HL-60 (cell line): ENCODE data around the gene ARID3C.
A peak's percentile ranks its signal among the peaks of the same experiment; 100 is the strongest.

Experiments used
- DNase-seq, 2 experiments: peaks; one replicate each; pipeline ENCODE4 v3.0.0-alpha.2; 2010 to 2020; ENCODE audit warnings: low read depth in 1 of 2, low spot score in 1 of 2
- H3K27ac ChIP-seq: fragments of 250-450 bp; sonication (Bioruptor Pico); replicated peaks from 2 replicates; pipeline ENCODE4 v1.5.1; 2020; ENCODE audit warnings: mild to moderate bottlenecking, moderate library complexity
- H3K27me3 ChIP-seq: fragments of 250-450 bp; sonication (Bioruptor Pico); 2 replicates; pipeline ENCODE4 v1.5.1; 2021; ENCODE audit warnings: mild to moderate bottlenecking, moderate library complexity; ENCODE audit not compliant: insufficient read depth, poor library complexity, severe bottlenecking
- H3K4me3 ChIP-seq: replicated peaks from 2 replicates; pipeline ENCODE4 v1.5.1; 2011; ENCODE audit warnings: mild to moderate bottlenecking, control low read depth, low read length; ENCODE audit not compliant: insufficient read depth
- CTCF ChIP-seq: IDR thresholded peaks from one replicate; pipeline ENCODE4 v1.5.1; 2011; ENCODE audit warnings: low read length, control low read depth, inconsistent platforms; ENCODE audit not compliant: insufficient read depth
- GABPA ChIP-seq: IDR thresholded peaks from 2 replicates; pipeline ENCODE4 v1.6.1; 2012; ENCODE audit warnings: low read depth
- POLR2AphosphoS5 ChIP-seq: IDR thresholded peaks from 2 replicates; pipeline ENCODE4 v1.6.1; 2012; ENCODE audit warnings: low read depth
- REST ChIP-seq: IDR thresholded peaks from 2 replicates; pipeline ENCODE4 v1.6.1; 2012; ENCODE audit warnings: low read depth; ENCODE audit not compliant: insufficient replicate concordance
- SPI1 ChIP-seq: IDR thresholded peaks from 2 replicates; pipeline ENCODE4 v1.6.1; 2012; ENCODE audit warnings: low read depth, mild to moderate bottlenecking, borderline replicate concordance

Gene ARID3C

GRCh38 chr9:34611811-34612787, 16.8 kb downstream of the ARID3C start, which contains the start of gene RPP25L:
RPP25L (minus strand) TSS chr9:34612097; CDS start chr9:34611296, 801 bp downstream.
- H3K27ac ChIP-seq: peak within 1 kb of the TSS; percentile 82
- peak; percentile 73 to 74 for DNase-seq
- H3K4me3 ChIP-seq: peak within 1 kb of the TSS; percentile 62
- H3K27me3 ChIP-seq: no peaks in the 10 kb centered on the region
- TF ChIP-seq REST (no peak), POLR2AphosphoS5 (peak; percentile 85)

GRCh38 chr9:34611251-34611810, 17.5 kb downstream of the ARID3C start:
- no peak for TF ChIP-seq SPI1
- no peak for TF ChIP-seq REST
- TF ChIP-seq CTCF: no peak
- TF ChIP-seq GABPA: no peak
- peak overlapping the region; percentile 62 for H3K4me3 ChIP-seq
- H3K27me3 ChIP-seq: no peaks in the 10 kb centered on the region
- DNase-seq: no peak
- peak overlapping the region; percentile 82 for H3K27ac ChIP-seq

- Histone ChIP-seq H3K27ac (no peak overlapping the region), H3K4me3 (no peak overlapping the region; the same call in 1 of the 2 replicates), H3K27me3 (no peaks in the 10 kb centered on the region)
- TF ChIP-seq POLR2AphosphoS5 (no peak), CTCF (no peak), GABPA (no peak), SPI1 (no peak), REST (no peak)
- DNase-seq: peak in 1 of 2 experiments; percentile 81
These were observed 18.2 kb downstream of the ARID3C start for GRCh38 chr9:34610434-34611206.
